Measurements from ENCODE around the gene ID1. TPM values are rescaled to one million over a fixed set of nuclear protein-coding genes. Genes with fewer than 3 reads are reported as not detected.
A peak's percentile ranks its signal among the peaks of the same experiment; 100 is the strongest.

ID1 gene
- total RNA-seq, result 100 to 1,000 TPM; 298 to 363 TPM
- long read RNA-seq, transcript ID1-202 (2 exons, 994 nt), result major isoform, 98 of 112 reads
- long read RNA-seq, transcript ID1-201 (1 exons, 1,233 nt), result minor isoform, 10 of 112 reads
- long read RNA-seq, partial matches to known transcripts, result 0 of 112 reads
- long read RNA-seq, other reads (novel, unspliced or antisense), result 4 of 112 reads

GRCh38 chr20:31605031-31605901, at the start of gene ID1:
Gene ID1, plus strand, starts transcription at chr20:31605289. Its CDS starts 99 bp downstream, at chr20:31605388.
- intact Hi-C loops (cut with DNase I, micrococcal nuclease), result no loop called here
- peak; percentile 95 to 97 for DNase-seq
- peak; percentile 64 for ATAC-seq

- intact Hi-C loops (cut with DNase I, micrococcal nuclease), result loop anchor here (2.0 to 10.0 kb wide), 2 partner anchors 53 to 55 kb away; no protein-coding TSS in a partner anchor
- DNase-seq (no peak), ATAC-seq (no peak)
These were observed 45.4 kb upstream of the ID1 start for GRCh38 chr20:31559704-31560093.

GRCh38 chr20:31560094-31560745, 44.9 kb upstream of the ID1 start:
- intact Hi-C loops (cut with DNase I, micrococcal nuclease), result loop anchor here (2.0 to 10.0 kb wide), 2 partner anchors 53 to 55 kb away; no protein-coding TSS in a partner anchor
- DNase-seq (peak; percentile 61 to 74), ATAC-seq (peak; percentile 40)

- peak; percentile 59 for ATAC-seq
- intact Hi-C loops (cut with DNase I, micrococcal nuclease), result loop anchor here (2.0 to 10.0 kb wide), 2 partner anchors 52 to 54 kb away; no protein-coding TSS in a partner anchor
- peak in 1 of 2 donors; percentile 54 for DNase-seq
These were observed 44.1 kb upstream of the ID1 start for GRCh38 chr20:31560746-31561598.

DNA sequence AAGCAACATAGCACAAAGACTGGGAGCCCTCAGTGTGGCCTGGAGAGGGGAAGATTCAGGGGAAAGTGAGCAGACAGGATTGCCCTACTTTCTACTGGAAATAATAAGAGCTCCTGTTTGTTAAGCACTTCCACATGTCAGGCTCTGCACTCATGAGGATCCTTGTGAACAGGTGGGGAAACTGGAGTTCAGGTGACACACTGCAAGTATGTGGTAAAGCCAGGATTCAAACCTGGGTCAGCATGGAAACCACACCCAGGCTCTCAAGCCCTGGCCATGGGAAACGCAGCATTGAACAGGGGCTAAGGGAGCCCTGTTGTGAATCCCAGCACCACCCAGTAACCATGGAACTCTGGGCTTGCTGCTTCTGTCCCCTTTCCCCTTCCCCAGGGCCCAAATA, 42.8 kb upstream of the ID1 start:
- ATAC-seq (no peak), DNase-seq (no peak)
- intact Hi-C loops (cut with DNase I, micrococcal nuclease), result loop anchor here in 1 of 2 donors (10.0 kb wide), 1 partner anchor 53 kb away; no protein-coding TSS in a partner anchor

DNA sequence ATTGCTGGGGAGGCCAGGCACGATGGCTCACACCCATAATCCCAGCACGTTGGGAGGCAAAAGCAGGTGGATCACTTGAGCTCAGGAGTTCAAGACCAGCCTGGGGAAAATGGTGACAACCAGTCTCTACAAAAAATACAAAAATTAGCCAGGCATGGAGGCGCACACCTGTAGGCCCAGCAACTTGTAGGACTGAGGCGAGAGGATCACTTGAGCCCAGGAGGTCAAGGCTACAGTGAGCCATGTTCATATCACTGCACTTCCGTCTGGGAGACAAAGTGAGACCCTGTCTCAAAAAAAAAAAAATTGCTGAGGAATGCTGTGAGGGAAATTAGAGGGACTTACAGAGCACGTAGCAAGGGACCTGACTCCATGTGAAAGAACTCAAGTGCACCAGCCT, 40.8 kb upstream of the ID1 start:
- DNase-seq, result no peak
- intact Hi-C loops (cut with DNase I, micrococcal nuclease), result loop anchor here in 1 of 2 donors (10.0 kb wide), 1 partner anchor 51 kb away; no protein-coding TSS in a partner anchor
- ATAC-seq, result no peak

- intact Hi-C loops (cut with DNase I, micrococcal nuclease), result loop anchor here in 1 of 2 donors (10.0 kb wide), 1 partner anchor 49 kb away; no protein-coding TSS in a partner anchor
- DNase-seq (no peak), ATAC-seq (peak; percentile 43)
These were observed 39.3 kb upstream of the ID1 start for GRCh38 chr20:31565699-31566318.

DNA sequence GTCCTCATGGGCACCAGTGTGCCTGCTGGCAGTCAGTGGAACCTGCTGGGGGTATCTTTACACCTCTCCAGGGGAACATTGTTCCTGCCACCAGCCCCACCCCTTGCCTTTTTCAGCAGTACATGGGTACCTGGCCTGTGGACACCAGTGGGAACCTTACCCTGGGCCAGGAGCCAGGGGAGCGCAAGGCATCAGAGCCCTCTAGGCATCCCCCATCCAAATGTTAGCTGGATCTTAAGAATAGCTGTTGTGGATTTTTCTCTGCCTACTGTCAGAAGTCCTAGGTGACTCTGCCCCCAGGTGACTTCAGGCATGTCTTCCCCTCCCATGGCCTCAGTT, 38.8 kb upstream of the ID1 start:
- DNase-seq (no peak), ATAC-seq (no peak)
- intact Hi-C loops (cut with DNase I, micrococcal nuclease), result loop anchor here in 1 of 2 donors (10.0 kb wide), 1 partner anchor 49 kb away; no protein-coding TSS in a partner anchor

DNA sequence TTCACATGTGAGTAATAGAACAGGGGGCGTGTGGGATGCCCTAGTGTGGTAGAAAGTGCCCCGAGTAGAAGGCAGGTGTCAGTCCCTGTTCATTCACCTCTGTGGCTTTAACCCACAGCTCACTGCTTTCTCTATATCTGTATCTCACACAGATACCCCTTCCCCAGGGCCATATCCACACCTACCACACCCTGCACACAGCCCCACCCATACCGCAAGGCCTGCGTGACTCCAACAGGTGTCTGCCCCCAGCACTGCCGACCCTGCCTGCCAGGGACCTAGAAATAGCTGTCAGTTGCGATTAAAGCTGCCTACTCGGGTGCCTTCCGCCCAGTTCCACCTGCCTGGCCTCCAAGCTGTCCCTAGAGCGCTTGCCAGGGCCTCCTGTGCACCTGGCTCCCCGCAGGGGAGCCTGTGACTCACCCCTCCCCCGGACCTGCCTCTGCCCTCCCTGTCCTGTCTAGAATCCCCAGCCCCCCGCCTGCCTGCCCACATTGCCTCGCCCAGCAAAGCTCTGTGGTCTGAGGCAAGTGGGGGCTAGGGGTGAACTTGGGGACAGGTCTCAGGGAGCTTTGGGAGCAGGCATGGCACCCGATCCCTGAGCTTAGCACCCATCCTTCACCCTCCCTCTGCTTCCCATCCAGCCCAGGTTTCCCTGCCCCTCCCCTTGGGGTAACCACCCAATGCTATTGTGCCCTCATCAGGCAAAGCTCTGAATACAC, 38.3 kb upstream of the ID1 start:
- peak; percentile 33 for ATAC-seq
- intact Hi-C loops (cut with DNase I, micrococcal nuclease), result loop anchor here in 1 of 2 donors (10.0 kb wide), 1 partner anchor 48 kb away; no protein-coding TSS in a partner anchor
- peak in 1 of 2 donors; percentile 48 for DNase-seq

DNA sequence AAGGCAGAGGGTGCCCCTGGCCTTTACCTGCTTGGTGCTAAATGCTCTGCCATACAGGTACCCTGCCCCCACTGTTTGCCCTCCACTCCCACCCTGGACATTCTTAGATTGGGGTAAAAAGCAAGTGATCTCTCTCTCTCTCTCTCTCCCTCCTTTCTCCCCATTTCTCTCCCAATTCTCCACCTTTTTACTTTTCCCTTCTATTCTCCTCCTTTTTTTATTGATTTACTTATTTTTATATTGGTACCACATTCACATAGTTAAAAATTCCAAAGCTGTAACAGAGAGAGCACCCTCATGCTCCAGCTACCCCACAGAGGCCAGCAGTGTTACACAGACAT, 37.7 kb upstream of the ID1 start:
- intact Hi-C loops (cut with DNase I, micrococcal nuclease), result loop anchor here in 1 of 2 donors (10.0 kb wide), 1 partner anchor 47 kb away; no protein-coding TSS in a partner anchor
- DNase-seq (no peak), ATAC-seq (no peak)

GRCh38 chr20:31568041-31568731, 36.9 kb upstream of the ID1 start:
- no peak for DNase-seq
- ATAC-seq, result no peak
- intact Hi-C loops (cut with DNase I, micrococcal nuclease), result loop anchor here in 1 of 2 donors (10.0 kb wide), 1 partner anchor 47 kb away; no protein-coding TSS in a partner anchor

DNA sequence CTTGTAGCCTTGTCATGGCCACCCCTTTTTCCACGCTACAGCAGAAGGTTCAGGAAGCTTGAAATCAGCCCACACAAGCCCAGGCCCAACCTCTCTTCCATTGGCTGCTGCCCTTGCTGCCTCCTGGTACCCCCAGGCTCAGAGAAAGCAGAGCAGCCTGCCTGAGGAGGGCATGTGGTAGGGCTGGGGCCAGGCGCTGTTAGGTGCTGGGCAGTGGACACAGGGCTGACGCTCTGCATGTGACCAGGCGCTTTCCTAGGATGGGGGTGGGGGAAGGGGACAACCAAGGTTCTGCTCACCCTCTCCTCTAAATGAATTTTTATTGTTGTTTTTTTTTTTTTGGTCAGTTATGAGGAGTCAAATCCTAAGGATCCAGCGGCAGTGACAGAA, 36.3 kb upstream of the ID1 start:
- no peak for ATAC-seq
- intact Hi-C loops (cut with DNase I, micrococcal nuclease), result loop anchor here in 1 of 2 donors (10.0 kb wide), 1 partner anchor 46 kb away; no protein-coding TSS in a partner anchor

GRCh38 chr20:31569163-31570020, 35.7 kb upstream of the ID1 start:
- ATAC-seq (no peak), DNase-seq (peak; percentile 39 to 70)
- intact Hi-C loops (cut with DNase I, micrococcal nuclease), result loop anchor here in 1 of 2 donors (10.0 kb wide), 1 partner anchor 45 kb away; no protein-coding TSS in a partner anchor

More for the DNA sequence above, 36.3 kb upstream of the ID1 start:
- no peak for DNase-seq

- DNase-seq (no peak), ATAC-seq (no peak)
- intact Hi-C loops (cut with DNase I, micrococcal nuclease), result no loop called here
These were observed 35.0 kb upstream of the ID1 start for GRCh38 chr20:31570021-31570463.

Data from left colon (tissue), 2 donors.